SKM-1 treated with dmso at 0.1 percent for 144 hours (cell line): ENCODE measurements around the gene CENPP.
"Not testable (repeated sequence)": the region's sequence is repeated elsewhere in the genome, so short reads cannot be mapped to it uniquely, and the experiment has no call there.

Source experiments
- DNase-seq: peaks from one replicate; lab custom pipeline; 2025; ENCODE audit not compliant: unreplicated experiment; lab: John Stamatoyannopoulos, UW

The CENPP gene

DNA sequence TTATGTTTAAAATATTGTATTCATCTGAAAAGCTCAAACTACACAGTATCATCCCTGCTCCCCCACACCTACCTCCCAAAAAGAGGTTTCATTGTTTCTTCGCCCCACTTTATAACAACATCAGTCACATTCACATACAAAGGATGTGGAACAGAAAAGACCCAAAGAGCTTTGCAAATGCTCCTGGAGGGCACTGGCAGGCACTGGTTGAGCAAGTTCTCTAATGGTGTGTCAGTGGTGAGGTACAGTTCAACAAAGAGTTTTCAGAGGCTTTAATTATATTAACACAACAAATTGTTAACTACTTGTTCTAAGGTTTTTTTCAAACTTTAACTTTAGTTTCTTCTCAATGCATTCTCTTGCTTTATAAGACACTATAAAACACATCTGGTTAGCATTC lies 264.2 kb downstream of the CENPP start:
- DNase-seq: no peak

DNA sequence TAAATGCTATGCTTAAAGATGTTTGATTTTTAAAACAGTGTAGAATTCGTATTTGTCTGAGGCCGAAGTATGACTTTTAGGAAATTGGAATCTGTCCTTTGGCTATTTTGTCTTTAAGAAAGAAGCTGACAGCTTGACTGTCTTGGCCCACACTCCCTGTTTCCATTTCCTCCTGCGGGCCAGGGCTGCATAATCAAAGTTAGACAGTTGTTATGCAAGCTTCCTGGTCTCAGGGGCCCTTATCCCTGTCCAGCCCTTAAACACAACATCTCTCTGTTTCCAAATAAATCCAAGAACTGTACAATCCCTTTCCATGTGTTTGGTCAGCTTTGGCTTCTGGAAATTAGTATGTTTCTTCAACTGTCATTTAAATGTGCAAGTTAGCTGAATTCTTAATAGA lies 264.6 kb downstream of the CENPP start:
- peak; percentile 29 for DNase-seq

DNA sequence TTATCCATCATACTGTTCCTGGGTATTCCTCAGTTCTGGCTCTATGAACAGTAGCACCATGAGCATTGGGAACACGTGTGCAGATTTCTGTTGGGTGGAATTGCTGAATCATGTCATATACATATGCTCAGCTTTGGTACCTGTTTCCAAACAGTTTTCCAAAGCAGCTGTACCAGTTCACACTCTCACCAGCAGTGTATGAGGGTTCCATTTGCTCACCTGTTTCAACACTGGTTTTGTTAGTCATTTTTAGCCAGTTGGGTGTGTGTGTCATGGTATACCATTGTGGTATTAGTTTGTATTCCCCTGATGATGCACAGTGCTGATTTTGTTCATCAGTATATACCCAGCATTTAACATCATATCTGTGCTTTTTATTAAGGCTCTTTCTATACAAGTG lies 266.8 kb downstream of the CENPP start:
- DNase-seq: no peak

DNA sequence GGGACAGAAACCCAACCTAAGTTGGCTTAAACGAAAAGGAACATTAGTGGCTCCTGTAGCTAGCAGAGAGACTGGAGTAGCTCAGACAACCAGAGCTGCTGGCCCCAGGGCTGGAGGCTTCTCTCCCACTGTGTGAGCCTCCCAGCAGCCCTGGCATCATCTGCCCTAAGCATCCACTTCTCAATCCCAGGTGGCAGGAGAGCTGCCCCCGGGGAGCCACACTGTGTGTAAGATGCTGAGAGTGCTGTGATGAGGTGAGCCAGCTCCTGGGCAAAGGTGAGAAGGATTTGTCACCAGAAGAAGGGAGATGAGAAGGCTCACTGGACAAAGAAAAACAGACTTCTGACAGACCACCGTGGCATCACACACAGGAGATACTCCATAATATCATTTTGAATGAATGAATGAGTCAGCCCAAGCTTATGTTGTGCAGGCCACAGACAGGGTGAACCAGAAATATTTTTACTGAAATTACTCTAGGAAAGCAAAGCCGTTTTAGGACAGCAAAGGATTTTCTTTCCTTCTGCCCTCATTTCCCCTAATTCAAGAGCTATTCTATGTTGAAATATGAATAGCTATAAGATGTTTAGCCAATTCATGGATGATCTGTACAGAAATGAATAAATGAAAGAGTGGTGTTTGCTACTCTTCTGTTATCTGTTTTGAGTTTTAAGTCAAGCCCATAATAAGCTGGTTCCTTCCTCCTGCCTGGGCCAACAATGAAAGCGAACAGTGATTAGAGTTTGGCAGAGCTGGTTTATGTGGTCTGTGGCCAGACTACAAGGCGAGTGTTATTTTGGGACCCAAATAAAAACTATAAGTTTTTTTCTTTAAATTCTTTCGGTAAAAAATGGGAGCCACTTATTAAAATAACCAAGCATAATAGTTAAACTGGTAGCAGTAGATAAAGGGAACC lies 267.5 kb downstream of the CENPP start:
- DNase-seq: no peak

DNA sequence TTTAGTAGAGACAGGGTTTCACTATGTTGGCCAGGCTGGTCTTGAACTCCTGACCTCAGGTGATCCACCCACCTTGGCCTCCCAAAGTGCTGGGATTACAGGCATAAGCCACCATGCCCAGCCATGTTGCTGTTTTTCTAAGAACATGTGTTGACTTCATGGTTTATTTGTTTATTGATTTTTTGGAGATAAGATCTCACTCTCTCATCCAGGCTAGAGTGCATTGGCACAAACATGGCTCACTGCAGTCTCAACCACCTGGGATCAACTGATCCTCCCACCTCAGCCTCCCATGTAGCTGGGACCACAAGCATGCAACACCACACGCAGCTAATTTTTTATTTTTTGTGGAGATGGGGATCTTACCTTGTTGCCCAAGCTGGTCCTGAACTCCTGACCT lies 269.3 kb downstream of the CENPP start:
- not testable (repeated sequence) for DNase-seq

DNA sequence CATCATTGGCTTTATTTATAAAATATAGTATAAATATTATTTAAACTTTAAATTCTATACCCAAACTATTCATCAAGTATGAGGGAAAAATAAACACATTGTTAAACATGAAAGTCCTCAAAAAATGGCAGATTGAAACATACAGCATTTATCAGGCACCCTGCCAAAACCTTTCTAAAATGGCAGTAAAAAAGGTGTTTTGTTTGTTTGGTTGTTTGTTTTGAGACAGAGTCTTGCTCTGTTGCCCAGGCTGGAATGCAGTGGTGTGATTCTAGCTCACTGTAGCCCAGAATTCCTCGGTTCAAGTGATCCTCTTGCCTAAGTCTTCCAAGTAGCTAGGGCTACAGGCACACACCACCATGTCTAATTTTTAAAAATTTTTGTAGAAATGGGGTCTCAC lies 270.2 kb downstream of the CENPP start:
- no peak for DNase-seq

DNA sequence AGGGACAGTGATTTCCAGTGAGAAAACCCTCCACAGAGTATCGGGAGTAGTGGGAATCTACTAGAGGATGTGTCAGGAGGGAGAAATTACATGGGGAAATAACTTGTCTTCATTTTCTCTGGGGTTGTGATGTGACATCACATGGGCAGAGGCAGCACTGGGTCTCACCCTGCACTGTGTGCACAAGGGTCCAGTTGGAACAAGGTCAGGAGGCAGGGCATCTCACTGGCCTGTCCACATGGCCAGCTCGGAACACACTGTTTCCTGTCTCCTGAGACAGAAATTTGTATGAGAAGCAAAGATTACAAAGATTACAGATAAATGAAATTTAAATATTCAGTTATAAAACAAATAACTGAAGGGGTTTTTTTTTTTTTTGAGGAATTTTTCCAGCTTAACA lies 272.6 kb downstream of the CENPP start:
- no peak for DNase-seq

DNA sequence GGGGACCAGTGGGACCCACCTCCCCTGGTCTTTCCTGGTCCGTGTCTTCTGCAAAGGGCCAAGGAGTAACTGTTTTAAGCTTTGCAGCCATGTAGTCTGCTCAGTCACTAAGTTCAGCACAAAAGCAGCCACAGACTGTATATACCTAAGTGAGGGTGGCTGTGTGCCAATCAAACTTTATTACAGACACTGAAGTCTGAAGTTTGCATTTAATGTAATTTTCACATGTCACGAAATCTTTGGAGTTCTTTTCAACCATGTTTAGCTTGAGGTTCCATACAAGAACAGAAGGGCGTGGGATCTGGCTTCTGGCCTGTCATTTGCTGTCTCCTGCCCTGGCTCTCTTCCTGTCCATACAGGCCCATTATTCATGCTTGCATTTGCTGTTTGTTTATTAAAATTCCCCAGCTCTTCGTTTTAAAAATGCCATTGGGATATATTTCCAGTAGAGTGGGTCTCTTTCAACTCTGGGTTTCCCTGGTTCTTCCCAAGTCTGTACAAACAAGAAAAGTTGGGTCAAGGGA lies 274.2 kb downstream of the CENPP start:
- DNase-seq: no peak

DNA sequence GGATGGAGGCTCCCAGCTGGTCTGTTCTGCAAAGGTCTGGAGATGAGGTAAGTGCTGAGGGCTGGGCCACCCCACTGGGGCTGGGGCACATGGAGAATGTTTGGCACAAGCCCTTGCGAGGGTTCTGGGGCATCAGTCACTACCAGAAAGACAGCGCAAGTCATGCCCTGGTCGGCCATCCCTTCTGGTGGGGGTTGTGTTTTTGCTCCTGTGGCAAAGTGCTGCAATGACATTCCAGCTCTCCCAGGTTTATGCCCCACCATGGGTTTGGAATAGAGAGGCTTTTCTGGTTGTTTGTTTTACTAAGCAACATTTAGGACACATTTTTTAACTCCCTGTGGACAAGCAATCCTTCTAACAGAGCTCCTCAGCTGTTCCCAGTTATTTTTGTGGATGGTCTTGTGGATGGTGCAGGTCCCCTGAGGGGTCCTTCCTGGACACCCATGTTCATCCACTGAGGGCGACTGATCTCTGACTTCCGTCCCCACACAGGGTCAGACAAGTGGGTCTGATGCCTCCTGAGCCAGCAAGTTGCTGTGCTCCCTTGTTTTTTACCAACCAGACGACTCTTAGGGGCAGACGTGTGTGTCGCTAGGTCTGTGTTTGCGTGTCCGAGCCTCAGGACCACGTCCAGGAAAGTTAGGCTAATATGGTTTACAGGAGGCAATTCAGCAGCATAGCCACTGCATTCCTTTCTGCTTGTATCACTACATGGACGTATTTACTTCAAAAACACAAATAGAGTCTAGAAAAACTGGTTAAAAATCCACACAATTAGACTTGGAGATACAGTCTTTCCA lies 274.9 kb downstream of the CENPP start:
- DNase-seq: no peak

DNA sequence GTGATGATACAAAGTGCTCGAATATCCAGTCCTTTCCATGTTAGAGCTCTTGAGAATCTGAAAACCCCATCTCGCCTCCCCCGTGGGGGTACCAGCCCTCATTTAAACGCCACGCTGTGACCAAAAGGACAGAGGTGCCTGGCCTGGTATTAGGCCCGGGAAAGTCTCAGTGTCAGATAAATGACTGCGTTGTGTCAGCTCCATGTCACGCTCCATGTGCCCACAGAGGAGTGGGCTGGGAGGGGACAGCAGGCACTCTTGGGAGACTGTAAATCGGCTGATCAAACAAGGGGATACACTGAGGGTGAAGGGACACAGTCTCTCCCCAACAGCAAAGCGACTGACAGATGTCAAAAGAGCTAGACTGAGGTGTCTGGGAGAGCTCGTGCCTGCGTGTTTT lies 275.7 kb downstream of the CENPP start:
- no peak for DNase-seq

DNA sequence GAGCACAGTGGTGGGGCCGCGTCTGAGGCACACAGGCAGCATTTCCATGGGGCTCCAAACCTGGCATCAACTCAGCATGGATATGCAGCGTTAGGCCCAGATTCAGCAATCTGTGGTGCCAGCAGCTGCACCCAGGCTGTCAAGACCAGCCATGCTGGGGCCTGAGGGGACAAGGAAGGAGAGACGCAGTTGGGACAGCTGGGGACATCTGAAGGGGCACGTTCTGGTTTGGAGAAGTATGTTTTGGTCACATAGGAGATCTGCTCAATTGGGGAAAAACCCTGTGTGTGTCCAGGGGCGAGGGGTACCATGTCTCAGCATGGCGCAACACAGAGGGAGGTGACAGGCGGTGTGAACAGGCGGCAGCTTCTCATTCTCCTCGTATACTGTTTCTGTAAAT lies 276.7 kb downstream of the CENPP start:
- no peak for DNase-seq

DNA sequence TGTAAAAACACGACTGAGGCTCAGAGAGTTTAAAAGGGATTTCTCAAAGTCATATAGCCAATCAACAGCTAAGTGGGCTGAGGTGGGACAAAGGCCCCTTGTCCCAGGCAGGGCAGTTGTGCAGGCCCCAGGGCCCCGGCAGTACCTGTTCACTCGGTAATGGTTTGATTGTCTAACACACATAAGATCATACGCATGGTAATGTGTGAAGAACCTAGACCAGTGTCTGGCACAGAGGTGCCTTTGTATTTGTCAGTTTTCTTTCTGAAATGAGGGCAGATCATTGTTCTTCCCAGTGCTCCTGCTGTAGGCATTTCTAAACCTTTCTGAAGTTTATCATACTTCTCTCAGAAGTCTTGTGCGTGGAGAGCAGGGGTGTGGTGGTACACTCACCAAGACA lies 277.3 kb downstream of the CENPP start:
- DNase-seq: no peak

DNA sequence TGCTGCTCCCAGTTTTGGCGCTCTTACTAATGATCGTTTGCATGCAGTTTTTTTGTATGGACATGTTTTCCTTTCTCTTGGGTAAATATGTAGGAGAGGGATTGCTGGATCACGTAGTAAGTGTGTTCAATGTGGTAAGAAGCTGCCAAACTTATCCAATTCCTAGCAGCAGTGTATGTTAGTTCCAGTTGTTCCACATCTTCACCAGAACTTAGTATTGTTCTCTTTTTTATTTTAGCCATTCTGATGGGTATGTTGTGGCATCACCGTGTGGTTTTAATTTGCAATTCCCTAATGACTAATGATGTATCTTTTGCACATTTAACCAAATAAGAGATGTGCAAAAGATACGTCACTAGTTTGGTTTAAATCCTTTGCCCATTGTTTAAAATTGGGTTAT lies 278.2 kb downstream of the CENPP start:
- DNase-seq: no peak

DNA sequence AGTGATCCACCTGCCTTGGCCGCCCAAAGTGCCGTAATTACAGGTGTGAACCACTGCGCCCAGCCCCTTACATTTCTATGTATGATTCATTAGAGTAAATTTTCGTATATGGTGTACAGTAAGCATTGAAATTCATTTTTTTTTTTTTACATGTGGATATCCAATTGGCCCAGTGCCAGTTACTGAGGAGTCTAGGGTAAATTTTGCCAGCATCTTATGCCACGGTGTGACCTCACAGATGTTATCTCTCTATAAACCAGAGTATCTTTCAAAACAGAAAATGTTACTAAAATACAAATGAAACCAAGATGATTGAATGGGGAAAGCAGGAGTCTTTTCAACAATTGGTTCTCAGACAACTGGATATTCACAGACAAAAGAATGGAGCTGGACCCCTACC lies 279.5 kb downstream of the CENPP start:
- DNase-seq: no peak

DNA sequence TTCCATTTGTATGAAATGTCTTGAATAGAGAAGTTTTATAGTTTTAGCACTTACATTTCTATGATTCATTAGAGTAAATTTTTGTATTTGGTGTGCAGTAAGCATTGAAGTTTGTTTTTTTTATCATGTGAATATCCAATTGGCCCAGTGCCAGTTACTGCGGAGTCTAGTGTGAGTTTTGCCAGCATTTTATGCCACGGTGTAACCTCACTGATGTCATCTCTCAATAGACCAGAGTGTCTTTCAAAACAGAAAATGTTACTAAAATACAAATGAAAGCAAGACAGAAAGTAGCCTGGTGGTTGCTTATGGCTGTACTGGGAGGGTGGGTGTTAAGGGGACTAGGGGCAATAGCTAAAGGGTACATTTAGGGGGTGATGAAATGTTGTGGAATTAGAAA lies 281.3 kb downstream of the CENPP start:
- DNase-seq: no peak

DNA sequence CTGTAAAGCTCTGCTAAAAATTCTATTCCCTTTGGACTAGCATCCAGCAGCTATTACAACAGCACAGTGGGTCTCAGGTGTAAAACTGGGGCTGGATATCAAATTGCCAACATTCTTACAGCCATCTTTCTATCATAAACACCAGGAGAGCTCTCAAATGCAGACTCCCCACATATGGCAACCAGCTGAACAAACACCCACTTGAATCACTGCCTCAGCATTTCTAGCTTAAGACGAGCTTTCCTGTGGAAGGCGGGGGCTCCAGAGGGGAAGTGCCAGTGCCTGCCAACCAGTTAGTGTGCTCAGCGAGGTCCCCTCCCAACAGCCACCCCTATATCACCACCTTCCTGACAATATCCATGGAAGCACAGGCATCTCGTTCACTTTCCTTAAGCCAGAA lies 282.0 kb downstream of the CENPP start:
- DNase-seq: no peak

DNA sequence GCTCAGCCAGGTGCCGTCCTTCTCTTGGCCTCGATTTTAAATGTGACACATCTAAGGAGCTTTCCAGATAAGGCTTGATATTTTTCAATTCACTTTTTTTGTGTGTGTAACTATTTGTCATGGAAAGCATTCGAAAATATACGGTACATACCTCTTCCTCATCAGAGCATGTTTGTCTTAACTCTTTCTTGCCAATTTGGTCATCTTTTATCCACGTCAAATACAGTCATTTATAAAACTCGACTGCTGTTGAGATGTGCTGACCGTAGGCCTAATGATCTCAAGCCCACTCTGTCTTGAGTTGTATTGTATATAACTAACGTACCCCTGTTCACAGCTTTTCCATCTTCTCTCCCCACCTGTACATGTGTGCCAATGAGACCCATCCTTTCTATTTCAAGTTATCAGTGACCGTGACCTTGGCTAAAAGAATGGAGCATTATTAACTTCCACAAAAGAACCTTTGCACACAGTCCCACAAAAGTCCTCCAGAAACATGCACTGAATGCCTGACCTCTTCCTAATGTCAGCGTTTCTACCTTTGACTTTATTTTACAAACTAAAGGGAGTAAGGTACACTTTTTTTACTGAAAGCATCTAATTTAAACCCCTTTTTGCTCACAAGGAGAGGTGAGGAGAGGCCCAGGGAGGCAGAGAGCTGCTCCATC lies 282.6 kb downstream of the CENPP start:
- DNase-seq: no peak

DNA sequence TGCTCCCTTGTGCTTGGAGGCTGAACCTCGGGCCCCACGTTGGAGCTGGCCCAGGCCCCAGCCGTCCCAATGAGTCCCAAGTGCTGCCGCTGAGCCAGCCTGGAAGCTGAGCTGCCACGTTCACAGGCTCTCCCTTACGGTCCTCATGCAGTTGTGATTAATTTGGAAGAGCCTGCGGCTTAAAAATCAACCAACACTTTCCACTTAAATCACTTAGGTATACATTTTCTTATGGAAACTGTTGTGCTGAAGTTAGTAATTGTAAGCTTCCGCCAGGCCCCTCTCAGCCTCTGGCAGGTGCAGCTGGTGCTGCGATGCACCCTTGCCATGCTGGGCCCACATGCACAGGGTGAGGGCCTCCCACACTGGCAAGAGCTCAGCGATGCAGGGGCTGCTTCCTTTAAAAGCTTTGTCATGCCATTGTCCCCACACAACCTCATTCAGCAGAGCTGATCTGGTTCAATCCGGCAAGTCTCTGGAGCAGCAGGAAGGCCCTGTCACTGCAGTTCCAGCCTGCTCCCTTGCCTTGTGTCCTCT lies 283.2 kb downstream of the CENPP start:
- DNase-seq: no peak

DNA sequence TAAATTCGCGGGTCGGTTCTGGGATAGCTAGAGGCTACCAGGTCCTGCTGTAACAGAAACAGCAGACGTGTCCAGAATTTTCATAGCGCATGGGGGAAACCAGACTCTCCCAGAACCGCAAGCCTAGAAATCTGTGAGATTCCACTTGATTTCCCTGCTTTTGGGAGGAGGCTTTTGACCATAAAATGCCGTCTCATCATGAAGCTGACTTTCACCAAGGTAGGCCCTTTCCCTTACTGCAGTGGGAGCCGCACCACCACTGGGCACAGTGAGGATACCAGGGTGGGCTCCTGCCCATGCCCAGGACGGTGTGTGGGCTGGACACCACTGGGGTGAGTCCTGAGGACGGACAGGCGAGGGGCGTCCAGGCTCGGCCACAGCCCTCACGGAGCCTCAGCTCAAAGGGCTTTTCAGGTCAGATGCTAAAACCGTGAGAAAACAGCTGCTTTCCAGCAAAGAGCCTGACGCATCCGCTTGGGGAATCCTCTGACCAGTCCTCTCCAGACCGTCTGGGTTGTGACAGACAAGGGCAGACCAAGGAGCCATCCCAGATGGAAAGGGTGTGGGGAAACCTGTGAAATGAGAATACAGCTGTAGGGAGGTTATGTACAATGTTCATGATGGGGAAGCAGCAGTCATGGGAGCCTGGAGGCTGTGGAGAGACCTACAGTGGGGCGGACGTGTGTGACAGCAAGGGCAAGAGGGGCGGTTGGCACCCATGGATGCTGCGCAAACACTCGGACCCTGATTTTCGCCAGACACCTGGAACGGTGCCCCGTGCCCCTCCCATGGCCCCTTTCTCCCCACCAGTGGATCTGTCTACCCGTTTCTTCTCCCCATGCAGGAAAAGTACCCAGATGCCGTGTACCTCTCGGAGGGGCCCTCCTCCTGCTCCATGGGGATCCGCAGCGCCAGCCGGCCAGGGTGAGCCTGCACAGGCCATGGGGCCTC lies 285.0 kb downstream of the CENPP start:
- no peak for DNase-seq

DNA sequence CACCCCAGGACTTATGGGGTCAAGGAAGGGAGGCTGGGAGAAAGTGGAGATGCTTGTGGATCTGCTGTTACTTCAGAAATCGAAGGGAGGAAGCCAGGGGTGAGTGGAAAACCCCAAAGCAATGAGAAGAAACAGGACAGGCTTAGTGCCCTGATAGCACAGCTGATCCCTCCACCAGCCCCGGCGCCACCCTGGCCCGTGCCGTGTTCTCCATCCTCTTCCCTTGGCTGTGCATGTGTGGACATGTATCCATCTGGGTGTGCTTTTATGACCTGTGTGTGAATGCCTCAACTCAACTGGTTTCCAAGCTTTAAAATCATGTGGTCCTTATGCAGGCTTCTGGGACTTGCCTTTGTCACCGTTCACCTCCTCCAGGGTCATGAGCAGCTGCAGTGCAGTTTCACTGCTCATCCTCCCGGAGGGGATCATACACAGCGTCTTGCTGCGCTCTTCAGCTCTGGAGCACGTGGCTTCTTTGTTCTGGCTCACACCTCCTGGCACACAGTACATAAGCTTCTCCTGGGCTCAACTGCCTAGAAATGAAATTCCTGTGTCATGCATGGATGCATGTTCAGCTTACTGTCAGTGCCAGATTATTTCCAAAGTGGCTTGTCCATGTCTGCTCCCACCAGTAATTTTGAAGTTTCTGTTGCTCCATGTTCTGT lies 286.0 kb downstream of the CENPP start:
- no peak for DNase-seq
